ENCODE data around the gene ZKSCAN8. TPM values are rescaled to one million over a fixed set of nuclear protein-coding genes. Genes with fewer than 3 reads are reported as not detected.
"Not testable (repeated sequence)": the region's sequence is repeated elsewhere in the genome, so short reads cannot be mapped to it uniquely, and the experiment has no call there.

Gene ZKSCAN8
- total RNA-seq: 18.2 and 18.5 TPM in 2 replicates

DNA sequence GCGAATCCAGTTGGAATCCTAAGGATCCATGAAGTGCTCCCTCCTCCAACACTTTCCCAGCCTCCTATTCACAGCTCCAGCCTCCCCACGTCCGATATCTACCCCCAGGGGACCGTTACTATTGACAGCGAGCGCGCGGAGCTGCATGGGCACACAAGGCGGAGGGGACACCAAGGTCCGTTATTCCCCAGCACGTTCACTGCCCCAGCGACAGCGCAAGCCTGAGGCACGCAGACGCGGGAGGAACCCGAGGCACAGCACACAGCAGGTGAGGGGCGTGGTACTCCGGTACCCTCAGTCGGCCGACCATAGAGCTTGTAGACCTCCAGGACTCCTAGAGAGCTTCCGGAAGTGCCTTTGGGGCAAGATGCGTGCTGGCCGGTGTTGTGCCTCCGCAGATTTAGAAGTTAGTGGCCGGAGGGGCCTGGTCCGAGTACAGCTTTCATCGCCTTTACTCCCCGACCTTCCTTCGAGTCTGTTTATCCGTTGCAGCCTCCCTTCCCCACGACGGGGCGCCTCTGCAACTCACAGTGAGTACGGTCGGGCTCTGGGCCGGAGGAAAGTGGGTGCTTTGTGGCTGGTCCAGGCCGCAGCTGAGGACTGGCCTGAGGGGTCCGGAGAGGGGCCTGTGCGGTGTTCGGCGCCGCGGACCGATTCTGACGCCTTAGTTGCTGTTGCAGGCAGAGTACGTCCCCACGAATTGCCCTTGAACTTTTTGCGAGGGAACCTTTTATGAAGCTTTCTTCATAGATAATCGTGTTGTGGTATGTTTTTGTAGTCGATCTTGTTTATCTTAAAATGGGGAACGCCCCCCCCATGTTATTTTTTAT lies at the start of gene ZKSCAN8:
Gene ZKSCAN8, plus strand, starts transcription at position 384 of the 830 bp plus-strand sequence. CDS start 6,525 bp downstream, outside the sequence.
- Mint-ChIP-seq H3K9me3 (no peaks in the 10 kb centered on the region), H3K27ac (peak within 1 kb of the TSS; percentile 84), H3K4me3 (peak within 1 kb of the TSS; percentile 96), H3K27me3 (ENCODE audit: insufficient read depth) (no peaks in the 10 kb centered on the region), H3K4me1 (ENCODE audit: low read depth) (peaks cover 54% of the 10 kb centered on the region), H3K36me3 (ENCODE audit: low read depth) (peaks cover 32% of the 10 kb centered on the region)
- intact Hi-C loops (cut with micrococcal nuclease): loop anchor here (1.0 to 10.0 kb wide), 6 partner anchors 17 to 667 kb away; partner anchors contain the start of genes ZKSCAN4, ZNF165, ZNF184 and ZSCAN16
- peak; percentile 72 for DNase-seq (ENCODE audit: low spot score)

DNA sequence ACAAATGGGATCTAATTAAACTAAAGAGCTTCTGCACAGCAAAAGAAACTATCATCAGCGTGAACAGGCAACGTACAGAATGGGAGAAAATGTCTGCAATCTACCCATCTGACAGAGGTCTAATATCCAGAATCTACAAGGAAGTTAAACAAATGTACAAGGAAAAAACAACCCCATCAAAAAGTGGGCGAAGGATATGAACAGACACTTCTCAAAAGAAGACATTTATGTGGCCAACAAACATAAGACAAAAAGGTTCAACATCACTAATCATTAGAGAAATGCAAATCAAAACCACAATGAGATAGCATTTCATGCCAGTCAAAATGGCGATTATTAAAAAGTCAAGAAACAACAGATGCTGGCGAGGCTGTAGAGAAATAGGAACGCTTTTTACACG lies 39.5 kb upstream of the ZKSCAN8 start:
- H3K4me1 Mint-ChIP-seq (ENCODE audit: low read depth); H3K4me3 Mint-ChIP-seq; H3K9me3 Mint-ChIP-seq; DNase-seq (ENCODE audit: low spot score); H3K27ac Mint-ChIP-seq; H3K36me3 Mint-ChIP-seq (ENCODE audit: low read depth); intact Hi-C loops (cut with micrococcal nuclease): not testable (repeated sequence)
- peaks cover 18% of the 10 kb centered on the region for H3K27me3 Mint-ChIP-seq (ENCODE audit: insufficient read depth)

DNA sequence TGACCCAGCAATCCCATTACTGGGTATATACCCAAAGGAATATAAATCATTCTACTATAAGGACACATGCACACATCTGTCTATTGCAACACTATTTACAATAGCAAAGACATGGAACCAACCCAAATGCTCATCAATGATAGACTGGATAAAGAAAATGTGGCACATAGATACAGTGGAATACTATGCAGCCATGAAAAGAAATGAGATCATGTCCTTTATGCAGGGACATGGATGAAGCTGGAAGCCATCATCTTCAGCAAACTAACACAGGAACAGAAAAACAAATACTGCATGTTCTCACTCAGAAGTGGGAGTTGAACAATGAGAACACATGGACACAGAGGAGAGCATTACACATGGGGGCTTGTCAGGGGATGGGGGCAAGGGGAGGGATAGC lies 39.0 kb upstream of the ZKSCAN8 start:
- peaks cover 18% of the 10 kb centered on the region for H3K27me3 Mint-ChIP-seq (ENCODE audit: insufficient read depth)
- H3K4me1 Mint-ChIP-seq (ENCODE audit: low read depth); intact Hi-C loops (cut with micrococcal nuclease); H3K36me3 Mint-ChIP-seq (ENCODE audit: low read depth); DNase-seq (ENCODE audit: low spot score); H3K9me3 Mint-ChIP-seq; H3K27ac Mint-ChIP-seq: not testable (repeated sequence)
- peak overlapping the region; percentile 5 for H3K4me3 Mint-ChIP-seq

DNA sequence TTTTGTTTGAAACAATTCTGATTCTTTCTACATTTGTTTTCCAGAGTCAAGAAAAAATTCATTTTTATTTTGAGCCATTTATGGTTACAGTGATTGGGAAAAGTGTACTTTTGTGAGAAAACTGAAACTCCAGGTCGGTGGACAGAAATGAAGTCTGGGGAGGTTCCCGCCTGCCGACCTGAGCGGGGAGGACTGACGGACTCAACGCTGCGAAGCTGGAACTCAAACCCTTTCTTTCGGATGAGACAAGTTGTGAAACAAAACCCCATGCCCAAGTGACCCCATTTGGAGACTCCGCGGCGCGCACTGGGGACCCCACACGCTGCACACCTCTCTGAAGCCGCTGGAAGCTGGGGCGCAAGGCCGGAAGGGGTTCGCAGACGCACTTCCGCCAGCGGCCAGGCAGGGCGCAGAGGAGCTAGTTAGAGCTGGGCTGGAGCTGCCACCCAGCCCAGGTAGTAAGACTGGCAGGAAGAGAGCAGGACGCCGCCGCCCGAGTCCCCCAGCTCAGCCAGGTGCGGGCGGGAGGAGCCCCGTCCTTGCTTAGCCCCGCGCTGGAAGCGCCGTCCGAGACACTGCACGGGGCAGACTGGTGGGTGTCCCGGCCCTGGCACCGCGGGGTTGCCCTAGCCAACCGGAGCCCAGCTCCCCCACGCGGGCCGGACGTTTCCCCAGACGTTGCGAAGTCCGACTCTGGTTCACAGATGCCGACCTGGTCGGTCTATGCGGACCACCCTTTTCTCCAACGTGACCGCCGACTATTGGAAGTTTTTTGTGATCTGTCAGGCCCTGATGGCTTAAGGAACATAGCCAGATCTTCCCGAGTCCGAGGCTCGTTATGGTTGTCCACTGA lies 37.1 kb upstream of the ZKSCAN8 start:
- Mint-ChIP-seq H3K27ac (peak overlapping the region; percentile 61), H3K4me3 (peak overlapping the region; percentile 83)

DNA sequence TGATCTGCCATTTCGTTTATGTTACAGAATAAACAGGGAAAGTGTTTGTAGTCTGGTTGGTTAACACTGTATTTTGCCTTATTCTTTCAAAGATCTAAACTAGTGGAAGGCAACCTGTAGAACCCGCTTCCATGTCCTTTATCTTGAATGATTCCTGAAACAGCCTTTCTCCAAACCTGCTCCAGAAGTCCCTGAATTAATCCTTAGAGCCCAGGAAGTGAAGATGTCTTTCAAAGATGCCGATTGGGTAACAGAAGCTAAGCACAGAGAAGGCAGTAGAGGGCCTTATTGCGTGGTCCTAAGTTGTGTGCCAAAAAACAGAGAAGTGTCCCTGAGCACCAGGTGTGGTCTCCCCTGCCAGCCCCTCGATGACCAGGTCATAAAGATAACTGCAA lies 36.4 kb upstream of the ZKSCAN8 start:
- peaks cover 5% of the 10 kb centered on the region for H3K4me1 Mint-ChIP-seq (ENCODE audit: low read depth)
- peaks cover 2% of the 10 kb centered on the region for H3K36me3 Mint-ChIP-seq (ENCODE audit: low read depth)
- H3K27ac Mint-ChIP-seq: peak overlapping the region; percentile 41
- intact Hi-C loops (cut with micrococcal nuclease): no loop called here
- peaks cover 15% of the 10 kb centered on the region for H3K27me3 Mint-ChIP-seq (ENCODE audit: insufficient read depth)
- DNase-seq (ENCODE audit: low spot score): no peak
- peaks cover 4% of the 10 kb centered on the region for H3K9me3 Mint-ChIP-seq
- H3K4me3 Mint-ChIP-seq: peak overlapping the region; percentile 83

More for the DNA sequence above, 37.1 kb upstream of the ZKSCAN8 start:
- intact Hi-C loops (cut with micrococcal nuclease): loop anchor here (1.0 kb wide), 5 partner anchors 20 to 252 kb away; partner anchors contain the start of genes ZKSCAN4 and ZSCAN16
- H3K4me1 Mint-ChIP-seq (ENCODE audit: low read depth): peaks cover 5% of the 10 kb centered on the region
- peaks cover 18% of the 10 kb centered on the region for H3K27me3 Mint-ChIP-seq (ENCODE audit: insufficient read depth)
- H3K36me3 Mint-ChIP-seq (ENCODE audit: low read depth): peaks cover 2% of the 10 kb centered on the region
- DNase-seq (ENCODE audit: low spot score): peak; percentile 75
- peaks cover 4% of the 10 kb centered on the region for H3K9me3 Mint-ChIP-seq

DNA sequence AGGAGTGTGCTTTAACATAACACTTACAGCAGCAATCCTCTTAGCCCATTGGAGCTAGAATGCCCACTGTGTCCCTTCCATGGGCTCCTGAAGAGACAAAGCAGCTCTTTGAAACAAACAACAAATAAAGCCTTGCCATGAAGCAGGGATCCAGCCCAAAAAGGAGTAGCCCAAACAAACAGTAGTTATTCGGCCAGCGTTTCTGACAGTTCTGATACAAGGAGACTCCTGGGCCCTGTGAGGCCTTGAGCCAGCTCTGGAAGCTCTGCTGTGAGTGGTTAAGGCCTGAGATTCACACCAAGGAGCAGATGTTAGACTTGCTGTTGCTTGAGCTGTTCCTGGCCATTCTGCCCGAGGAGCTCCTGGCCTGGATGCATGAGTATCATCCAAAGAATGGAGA lies 34.2 kb upstream of the ZKSCAN8 start:
- Mint-ChIP-seq H3K27ac (no peak overlapping the region), H3K27me3 (ENCODE audit: insufficient read depth) (no peaks in the 10 kb centered on the region), H3K4me1 (ENCODE audit: low read depth) (peaks cover 5% of the 10 kb centered on the region), H3K36me3 (ENCODE audit: low read depth) (peaks cover 2% of the 10 kb centered on the region), H3K9me3 (peaks cover 4% of the 10 kb centered on the region), H3K4me3 (no peak overlapping the region)
- intact Hi-C loops (cut with micrococcal nuclease): no loop called here
- no peak for DNase-seq (ENCODE audit: low spot score)

DNA sequence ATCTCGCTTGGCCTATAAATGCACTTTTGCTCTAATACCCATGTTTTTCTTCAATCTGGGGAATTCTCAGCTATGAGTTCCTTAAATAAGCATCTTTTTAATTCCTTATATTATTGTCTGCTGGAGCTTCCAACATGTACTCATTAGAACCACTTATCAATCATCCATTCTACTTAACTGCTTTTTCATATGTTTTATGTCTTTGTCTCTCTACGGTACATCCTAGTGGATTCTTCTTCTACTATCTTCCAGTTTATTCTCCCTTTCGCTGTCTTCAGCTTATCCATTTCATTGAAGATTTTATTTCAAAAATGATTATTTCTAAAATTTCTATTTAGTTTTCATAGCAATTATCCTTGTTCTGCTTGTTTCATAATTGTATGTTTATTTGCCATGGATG lies 29.7 kb upstream of the ZKSCAN8 start:
- DNase-seq (ENCODE audit: low spot score): no peak
- Mint-ChIP-seq H3K36me3 (ENCODE audit: low read depth) (peaks cover 22% of the 10 kb centered on the region), H3K4me1 (ENCODE audit: low read depth) (no peaks in the 10 kb centered on the region), H3K27me3 (ENCODE audit: insufficient read depth) (no peaks in the 10 kb centered on the region), H3K4me3 (no peak overlapping the region), H3K27ac (no peak overlapping the region), H3K9me3 (no peaks in the 10 kb centered on the region)
- intact Hi-C loops (cut with micrococcal nuclease): no loop called here

DNA sequence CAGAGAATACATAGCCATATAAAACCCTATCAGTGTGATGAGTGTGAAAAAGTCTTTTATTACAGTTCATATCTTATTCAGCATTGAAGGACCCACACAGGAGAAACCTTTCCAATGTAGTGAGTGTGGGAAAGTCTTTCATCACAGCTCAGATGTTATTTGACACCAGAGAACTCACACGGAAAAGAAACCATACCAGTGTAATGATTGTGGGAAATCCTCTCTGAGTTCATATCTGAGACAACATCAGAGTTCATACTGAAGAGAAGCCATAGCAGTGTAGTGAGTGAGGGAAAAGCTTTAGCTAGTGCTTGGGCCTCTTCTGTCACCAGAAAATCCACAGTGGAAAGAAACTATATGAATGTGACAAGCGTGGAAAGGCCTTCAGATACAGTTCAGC lies 25.9 kb upstream of the ZKSCAN8 start:
- no peak for DNase-seq (ENCODE audit: low spot score)
- Mint-ChIP-seq H3K9me3 (no peaks in the 10 kb centered on the region), H3K27ac (no peak overlapping the region), H3K36me3 (ENCODE audit: low read depth) (peaks cover 36% of the 10 kb centered on the region), H3K27me3 (ENCODE audit: insufficient read depth) (no peaks in the 10 kb centered on the region), H3K4me3 (no peak overlapping the region), H3K4me1 (ENCODE audit: low read depth) (no peaks in the 10 kb centered on the region)
- intact Hi-C loops (cut with micrococcal nuclease): no loop called here

DNA sequence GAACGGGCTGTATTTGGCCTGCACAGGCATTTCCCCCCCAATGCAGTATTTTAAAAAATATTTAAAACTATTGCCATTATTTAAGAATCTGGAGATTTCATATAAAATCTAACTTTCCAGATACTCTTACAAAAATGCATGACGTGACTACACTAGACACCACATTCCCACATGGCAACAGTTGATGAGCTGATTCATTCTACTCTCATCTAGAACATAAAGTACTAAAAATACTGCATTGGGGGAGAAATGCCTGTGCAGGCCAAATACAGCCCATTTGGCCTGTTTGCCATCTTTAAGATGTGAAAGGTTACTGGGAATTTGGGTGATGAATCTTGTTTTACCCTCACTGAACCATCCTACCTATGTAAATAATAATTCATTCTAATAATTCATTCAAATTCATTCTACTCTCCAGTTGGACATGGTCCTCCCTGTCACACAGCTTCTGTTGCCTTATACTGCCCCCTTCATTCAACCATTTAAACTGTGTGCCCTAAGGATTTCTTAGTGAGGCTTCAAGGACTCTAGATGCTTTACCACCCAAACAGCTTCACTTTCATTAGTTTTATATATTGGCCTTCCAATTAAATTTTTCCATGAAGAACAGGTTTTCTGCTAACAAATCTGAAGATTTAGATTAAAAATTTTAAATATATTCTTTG lies 24.2 kb upstream of the ZKSCAN8 start:
- DNase-seq (ENCODE audit: low spot score): no peak
- Mint-ChIP-seq H3K4me3 (no peak overlapping the region), H3K27ac (no peak overlapping the region), H3K9me3 (no peaks in the 10 kb centered on the region), H3K4me1 (ENCODE audit: low read depth) (no peaks in the 10 kb centered on the region), H3K27me3 (ENCODE audit: insufficient read depth) (no peaks in the 10 kb centered on the region), H3K36me3 (ENCODE audit: low read depth) (peaks cover 42% of the 10 kb centered on the region)
- intact Hi-C loops (cut with micrococcal nuclease): no loop called here

DNA sequence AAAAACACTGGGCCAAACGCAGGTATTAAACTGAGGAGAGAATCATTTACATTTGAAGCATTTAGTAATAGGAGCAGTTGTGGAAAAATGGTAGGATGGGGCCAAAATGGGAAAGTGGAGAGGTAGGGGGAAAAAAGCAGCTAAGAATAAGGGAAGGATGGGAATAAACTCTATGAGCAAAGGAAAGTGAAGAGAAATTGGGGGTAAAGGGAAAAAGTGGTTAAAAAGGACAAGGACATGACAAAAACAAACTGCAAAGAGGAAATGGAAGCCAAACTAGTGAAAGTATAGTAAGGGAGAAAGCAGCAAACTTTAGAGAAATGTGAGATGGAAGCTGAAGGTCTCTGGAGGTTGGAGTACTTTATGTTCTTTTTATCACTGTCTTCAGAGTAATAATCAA lies 23.5 kb upstream of the ZKSCAN8 start:
- no peak for DNase-seq (ENCODE audit: low spot score)
- intact Hi-C loops (cut with micrococcal nuclease): no loop called here
- H3K36me3 Mint-ChIP-seq (ENCODE audit: low read depth): peaks cover 45% of the 10 kb centered on the region
- H3K27me3 Mint-ChIP-seq (ENCODE audit: insufficient read depth): no peaks in the 10 kb centered on the region
- H3K4me3 Mint-ChIP-seq: no peak overlapping the region
- no peaks in the 10 kb centered on the region for H3K9me3 Mint-ChIP-seq
- H3K4me1 Mint-ChIP-seq (ENCODE audit: low read depth): peaks cover 3% of the 10 kb centered on the region
- H3K27ac Mint-ChIP-seq: no peak overlapping the region

DNA sequence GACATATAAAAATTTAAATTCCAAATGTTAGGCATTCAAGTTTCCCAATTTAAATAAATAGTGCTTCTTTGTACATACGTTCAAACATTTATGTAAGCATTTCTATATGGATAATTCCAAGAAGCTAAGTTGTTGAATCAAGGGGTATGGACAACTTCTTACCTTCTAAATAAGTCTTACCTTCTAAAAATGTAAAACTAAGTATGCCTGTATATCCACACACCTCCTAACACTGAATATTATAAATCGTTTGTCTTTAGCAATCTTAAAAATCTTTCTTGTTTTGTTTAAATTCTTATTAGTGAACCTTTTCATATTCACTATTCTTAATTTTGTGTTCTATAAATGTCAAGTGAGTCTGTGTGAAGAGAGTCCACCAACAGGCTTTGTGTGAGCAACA lies 19.8 kb upstream of the ZKSCAN8 start:
- intact Hi-C loops (cut with micrococcal nuclease): loop anchor here (5.0 kb wide), 1 partner anchor 145 kb away; the partner anchor contains the start of gene ZSCAN26
- Mint-ChIP-seq H3K4me3 (no peak overlapping the region), H3K36me3 (ENCODE audit: low read depth) (peaks cover 32% of the 10 kb centered on the region), H3K27ac (peak overlapping the region; percentile 18), H3K27me3 (ENCODE audit: insufficient read depth) (no peaks in the 10 kb centered on the region), H3K4me1 (ENCODE audit: low read depth) (peaks cover 30% of the 10 kb centered on the region), H3K9me3 (no peaks in the 10 kb centered on the region)
- DNase-seq (ENCODE audit: low spot score): no peak

DNA sequence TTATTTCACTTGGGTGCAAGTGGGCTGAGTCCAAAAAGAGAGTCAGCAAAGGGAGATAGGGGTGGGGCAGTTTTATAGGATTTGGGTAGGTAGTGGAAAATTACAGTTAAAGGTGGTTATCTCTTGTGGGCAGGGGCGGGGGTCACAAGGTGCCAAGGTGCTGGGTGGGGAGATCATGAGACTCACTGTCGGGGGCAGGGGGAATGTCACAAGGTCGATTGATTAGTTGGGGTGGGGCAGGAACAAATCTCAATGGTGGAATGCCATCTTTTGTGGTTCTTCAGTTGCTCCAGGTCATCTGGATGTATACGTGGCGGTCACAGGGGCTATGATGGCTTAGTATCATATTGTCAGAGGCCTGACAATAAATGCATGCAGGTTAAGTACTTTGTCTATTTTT lies 19.4 kb upstream of the ZKSCAN8 start:
- Mint-ChIP-seq H3K4me1 (ENCODE audit: low read depth) (peaks cover 32% of the 10 kb centered on the region), H3K27ac (peak overlapping the region; percentile 18), H3K36me3 (ENCODE audit: low read depth) (peaks cover 33% of the 10 kb centered on the region)
- not testable (repeated sequence) for H3K27me3 Mint-ChIP-seq (ENCODE audit: insufficient read depth); DNase-seq (ENCODE audit: low spot score); H3K4me3 Mint-ChIP-seq; H3K9me3 Mint-ChIP-seq
- intact Hi-C loops (cut with micrococcal nuclease): loop anchor here (5.0 kb wide), 1 partner anchor 145 kb away; the partner anchor contains the start of gene ZSCAN26

All from activated T-helper 1 cell treated with anti-CD3 and anti-CD28 coated beads, Interleukin-12 subunit alpha, Interleukin-12 subunit beta, Interleukin-2, Interleukin-4 antibody, amounts not matched to agents 30 ng/mL and 10 ng/mL and 1 ng/mL, durations not matched to agents 14 hours and 24 hours and 36 hours (primary cell).